Progenitor cell of endocrine pancreas (in vitro differentiated cells): ENCODE results near the gene CLEC4G. TPM values are rescaled to one million over a fixed set of nuclear protein-coding genes. Genes with fewer than 3 reads are reported as not detected.
"Not testable (repeated sequence)": the region's sequence is repeated elsewhere in the genome, so short reads cannot be mapped to it uniquely, and the experiment has no call there.

Experiments
- DNase-seq: peaks from one replicate; pipeline ENCODE4 v3.0.0; 2021; ENCODE audit warnings: low spot score; ENCODE audit not compliant: unreplicated experiment
- H3K27ac Mint-ChIP-seq: 2 replicates; pipeline ENCODE4 v1.8.0; 2021; ENCODE audit warnings: mild to moderate bottlenecking, moderate library complexity, mixed read lengths
- H3K27me3 Mint-ChIP-seq: 2 replicates; pipeline ENCODE4 v1.8.0; 2021; ENCODE audit warnings: mixed read lengths
- H3K36me3 Mint-ChIP-seq: 2 replicates; pipeline ENCODE4 v1.8.0; 2022; ENCODE audit warnings: mixed read lengths; ENCODE audit not compliant: insufficient read depth
- H3K4me1 Mint-ChIP-seq: 2 replicates; pipeline ENCODE4 v1.8.0; 2021; ENCODE audit warnings: low read depth, mixed read lengths
- H3K4me3 Mint-ChIP-seq: 2 replicates; pipeline ENCODE4 v1.8.0; 2021; ENCODE audit warnings: low read depth, mild to moderate bottlenecking, moderate library complexity, mixed read lengths
- H3K9me3 Mint-ChIP-seq: 2 replicates; pipeline ENCODE4 v1.8.0; 2021; ENCODE audit warnings: low read depth, mixed read lengths
- CTCF ChIP-seq: fragments of 200-600 bp; sonication (generic); IDR thresholded peaks from one replicate; pipeline ENCODE4 v1.5.0; 2021; ENCODE audit warnings: antibody characterized with exemption, mild to moderate bottlenecking; ENCODE audit not compliant: unreplicated experiment
- total RNA-seq: library from RNA; stranded (reverse); gene quantifications from 2 replicates; pipeline ENCODE4 v1.2.1, GENCODE V29; 2021

Gene CLEC4G
- total RNA-seq, 1 donor from 2014 or later = not detected

- Mint-ChIP-seq H3K4me1 (no peaks in the 10 kb centered on the region), H3K36me3 (no peaks in the 10 kb centered on the region), H3K4me3 (no peak within 1 kb of the TSS), H3K27me3 (peaks cover 40% of the 10 kb centered on the region), H3K27ac (no peak within 1 kb of the TSS), H3K9me3 (peaks cover 5% of the 10 kb centered on the region)
- no peak for DNase-seq
- TF ChIP-seq CTCF = no peak
Observed at GRCh38 chr19:7746903-7747884, 15.3 kb upstream of the CLEC4G start, which contains the start of gene CD209. Gene CD209 (minus strand): TSS chr19:7747534. CDS start chr19:7747511, 23 bp downstream.

- not testable (repeated sequence) for H3K4me3 Mint-ChIP-seq, H3K27ac Mint-ChIP-seq, H3K36me3 Mint-ChIP-seq, H3K4me1 Mint-ChIP-seq, H3K9me3 Mint-ChIP-seq, DNase-seq
- peaks cover 44% of the 10 kb centered on the region for H3K27me3 Mint-ChIP-seq
Observed at GRCh38 chr19:7746306-7746705, 14.4 kb upstream of the CLEC4G start.

- Mint-ChIP-seq H3K27ac (no peak overlapping the region), H3K4me3 (no peak overlapping the region), H3K27me3 (peaks cover 45% of the 10 kb centered on the region)
Observed at GRCh38 chr19:7744871-7745650, 13.2 kb upstream of the CLEC4G start.

GRCh38 chr19:7744199-7744786, 12.4 kb upstream of the CLEC4G start:
- peaks cover 49% of the 10 kb centered on the region for H3K27me3 Mint-ChIP-seq
- H3K27ac Mint-ChIP-seq = no peak overlapping the region
- no peak for DNase-seq
- no peaks in the 10 kb centered on the region for H3K4me1 Mint-ChIP-seq
- no peak for TF ChIP-seq CTCF
- H3K9me3 Mint-ChIP-seq = peaks cover 5% of the 10 kb centered on the region
- no peak overlapping the region for H3K4me3 Mint-ChIP-seq
- no peaks in the 10 kb centered on the region for H3K36me3 Mint-ChIP-seq

More at GRCh38 chr19:7744871-7745650, 13.2 kb upstream of the CLEC4G start:
- Mint-ChIP-seq H3K9me3 (peaks cover 5% of the 10 kb centered on the region), H3K36me3 (no peaks in the 10 kb centered on the region), H3K4me1 (no peaks in the 10 kb centered on the region)
- no peak for DNase-seq
- TF ChIP-seq CTCF = no peak

- Mint-ChIP-seq H3K27me3 (peaks cover 56% of the 10 kb centered on the region), H3K4me3 (no peak overlapping the region), H3K9me3 (peaks cover 5% of the 10 kb centered on the region), H3K4me1 (no peaks in the 10 kb centered on the region), H3K27ac (no peak overlapping the region), H3K36me3 (no peaks in the 10 kb centered on the region)
- DNase-seq = no peak
- TF ChIP-seq CTCF = no peak
Observed at GRCh38 chr19:7743425-7743841, 11.5 kb upstream of the CLEC4G start.
